SU-DHL-6 (cell line): ENCODE results near the gene ZNF555.

ENCODE experiments used
- CTCF ChIP-seq: fragments of 200-600 bp; sonication (generic); IDR thresholded peaks from one replicate; pipeline ENCODE4 v1.5.1; 2017; ENCODE audit warnings: antibody characterized with exemption, mild to moderate bottlenecking, low read length, moderate library complexity; ENCODE audit not compliant: insufficient read depth, poor library complexity, severe bottlenecking
- EZH2phosphoT487 ChIP-seq: fragments of 200-600 bp; sonication (generic), shearing (Covaris generic); conservative IDR thresholded peaks from 2 replicates; pipeline ENCODE4 v1.6.1; 2018; ENCODE audit warnings: mild to moderate bottlenecking, antibody characterized with exemption, low read length, moderate library complexity, mixed read lengths

- TF ChIP-seq CTCF: no peak
- no peak for TF ChIP-seq EZH2phosphoT487
Measured at GRCh38 chr19:2858864-2859263, 17.6 kb downstream of the ZNF555 start.
